Panc1 (cell line): ENCODE data around the gene FBXL22.

Source experiments
- CTCF ChIP-seq: fragments of 450-650 bp; IDR thresholded peaks from 2 replicates; pipeline ENCODE4 v1.5.1; 2017; ENCODE audit warnings: mild to moderate bottlenecking
- POLR2AphosphoS5 ChIP-seq: IDR thresholded peaks from 2 replicates; pipeline ENCODE4 v1.6.1; 2012; ENCODE audit warnings: mild to moderate bottlenecking, low read depth, low read length, moderate library complexity

- TF ChIP-seq CTCF = no peak
- no peak for TF ChIP-seq POLR2AphosphoS5
Observed at GRCh38 chr15:63602595-63602994, 5.4 kb downstream of the FBXL22 start.
